ENCODE data around the gene MEOX2.

The MEOX2 gene

DNA sequence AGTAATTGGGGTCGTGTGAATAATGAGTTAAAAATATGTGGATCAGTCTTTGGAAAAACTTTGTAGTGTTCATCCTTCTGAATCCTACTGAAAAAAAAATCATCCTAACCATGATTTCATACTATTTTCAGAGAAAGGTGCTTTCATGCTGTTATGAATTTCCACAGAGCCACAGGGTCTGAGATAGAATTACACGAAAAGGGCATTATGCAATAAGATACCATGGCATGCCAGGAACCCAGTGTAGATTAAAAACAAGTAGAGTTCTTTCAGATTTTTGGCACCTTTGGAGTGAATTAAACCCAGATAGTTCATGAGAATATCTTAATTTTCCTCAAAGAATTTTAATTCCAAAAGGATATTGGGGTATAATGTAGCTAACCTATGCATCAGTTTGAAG is 77.2 kb downstream of the MEOX2 start:
- H3K4me1 Mint-ChIP-seq (ENCODE audit: low read depth) = no peaks in the 10 kb centered on the region
- no peaks in the 10 kb centered on the region for H3K36me3 Mint-ChIP-seq (ENCODE audit: low read depth)
- H3K27me3 Mint-ChIP-seq = no peaks in the 10 kb centered on the region
- H3K4me3 Mint-ChIP-seq = no peak overlapping the region
- no peak overlapping the region for H3K27ac Mint-ChIP-seq
- DNase-seq = no peak
- peaks cover 3% of the 10 kb centered on the region for H3K9me3 Mint-ChIP-seq

DNA sequence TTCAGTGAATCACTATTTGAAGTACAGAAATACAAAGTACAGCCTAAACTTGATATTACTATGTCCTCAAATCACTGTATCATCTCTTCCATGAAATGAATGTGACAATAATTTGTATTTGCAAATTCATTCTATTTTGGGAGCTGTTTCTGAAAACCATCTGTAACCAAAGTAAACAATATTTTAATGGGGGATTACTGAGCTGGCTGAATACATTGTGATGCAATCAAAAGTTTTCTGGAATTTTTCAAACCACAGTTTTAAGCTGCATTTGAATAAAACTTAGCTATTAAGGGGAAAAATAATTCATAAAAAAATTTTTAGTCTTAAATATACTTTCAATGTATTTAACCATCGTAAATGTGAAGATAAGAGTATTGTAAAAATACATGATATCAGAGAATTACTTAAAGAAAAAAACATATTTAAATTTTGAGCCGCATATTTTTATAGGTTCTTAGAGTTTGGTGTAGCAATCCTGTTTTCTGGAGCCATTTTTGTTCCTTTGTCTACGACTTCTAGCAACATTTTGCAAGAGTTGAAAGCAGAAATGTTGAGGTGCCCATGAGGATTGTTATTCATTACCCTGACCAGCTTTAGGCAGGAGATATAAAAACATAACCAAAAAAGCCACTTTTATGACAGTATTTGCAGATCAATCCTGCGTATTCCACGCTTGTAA is 78.8 kb downstream of the MEOX2 start:
- Mint-ChIP-seq H3K27me3 (no peaks in the 10 kb centered on the region), H3K4me3 (no peak overlapping the region), H3K9me3 (peaks cover 7% of the 10 kb centered on the region), H3K27ac (no peak overlapping the region), H3K36me3 (ENCODE audit: low read depth) (no peaks in the 10 kb centered on the region), H3K4me1 (ENCODE audit: low read depth) (no peaks in the 10 kb centered on the region)
- no peak for DNase-seq

DNA sequence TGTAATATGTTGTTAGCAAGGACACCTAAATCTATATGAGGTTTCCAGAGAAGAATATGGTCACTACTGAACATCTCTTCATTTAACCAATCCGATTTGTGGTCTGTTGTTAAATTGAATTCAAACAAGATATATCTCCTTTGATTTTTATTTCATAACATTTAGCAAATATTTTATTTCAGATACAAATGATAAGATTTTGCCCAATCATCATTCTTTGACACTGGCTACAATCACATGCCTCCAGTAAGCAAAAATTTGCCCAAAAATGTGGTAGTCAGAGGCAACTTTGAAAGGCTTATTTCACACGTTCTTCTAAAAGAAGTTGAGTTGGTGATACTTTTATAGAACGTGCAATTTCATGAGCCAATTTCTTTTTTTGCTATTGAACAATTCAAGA is 79.9 kb downstream of the MEOX2 start:
- Mint-ChIP-seq H3K9me3 (peaks cover 7% of the 10 kb centered on the region), H3K4me3 (no peak overlapping the region), H3K4me1 (ENCODE audit: low read depth) (no peaks in the 10 kb centered on the region), H3K36me3 (ENCODE audit: low read depth) (no peaks in the 10 kb centered on the region), H3K27ac (no peak overlapping the region), H3K27me3 (no peaks in the 10 kb centered on the region)
- DNase-seq = no peak

DNA sequence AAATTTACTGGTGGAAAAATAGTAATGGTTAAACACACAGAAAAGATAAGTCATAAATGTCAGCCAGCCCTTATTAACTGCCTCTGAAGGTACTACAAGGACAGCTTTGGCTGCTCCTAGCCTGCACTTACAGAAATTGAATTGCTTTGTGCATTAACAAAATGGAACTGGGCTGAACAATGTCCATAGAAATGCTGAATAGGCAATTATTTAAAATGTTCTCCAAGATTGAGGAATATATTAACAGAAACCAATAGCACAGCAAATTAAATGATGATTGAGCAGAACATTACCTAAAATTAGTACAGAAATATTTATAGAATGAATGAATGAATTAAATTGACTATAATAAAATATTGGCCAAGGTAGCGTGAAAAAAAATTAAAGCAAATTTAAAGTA is 82.3 kb downstream of the MEOX2 start:
- Mint-ChIP-seq H3K27ac (no peak overlapping the region), H3K36me3 (ENCODE audit: low read depth) (no peaks in the 10 kb centered on the region), H3K4me3 (no peak overlapping the region), H3K9me3 (peaks cover 7% of the 10 kb centered on the region), H3K27me3 (no peaks in the 10 kb centered on the region), H3K4me1 (ENCODE audit: low read depth) (no peaks in the 10 kb centered on the region)
- no peak for DNase-seq

DNA sequence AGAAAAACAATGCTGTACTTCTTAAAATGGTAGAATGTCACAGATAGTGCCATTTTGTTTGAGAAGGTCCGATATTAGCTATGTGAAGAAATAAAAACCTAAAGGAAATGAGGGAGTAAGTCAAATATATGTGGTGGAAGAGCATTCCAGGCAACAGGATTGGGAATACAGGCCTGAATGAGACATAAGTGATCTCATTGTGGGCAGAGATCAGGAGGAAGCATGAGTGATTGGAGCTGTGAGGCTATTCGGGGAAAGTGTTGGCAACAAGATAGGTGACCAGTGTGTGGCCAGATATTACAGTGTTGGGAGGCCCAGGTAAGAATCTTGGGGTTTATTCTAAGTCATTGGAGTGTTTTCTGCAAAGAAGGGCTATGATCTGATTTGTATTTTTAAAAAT is 83.4 kb downstream of the MEOX2 start:
- Mint-ChIP-seq H3K9me3 (peaks cover 7% of the 10 kb centered on the region), H3K27me3 (no peaks in the 10 kb centered on the region), H3K36me3 (ENCODE audit: low read depth) (no peaks in the 10 kb centered on the region), H3K4me3 (no peak overlapping the region), H3K4me1 (ENCODE audit: low read depth) (no peaks in the 10 kb centered on the region), H3K27ac (no peak overlapping the region)
- no peak for DNase-seq

DNA sequence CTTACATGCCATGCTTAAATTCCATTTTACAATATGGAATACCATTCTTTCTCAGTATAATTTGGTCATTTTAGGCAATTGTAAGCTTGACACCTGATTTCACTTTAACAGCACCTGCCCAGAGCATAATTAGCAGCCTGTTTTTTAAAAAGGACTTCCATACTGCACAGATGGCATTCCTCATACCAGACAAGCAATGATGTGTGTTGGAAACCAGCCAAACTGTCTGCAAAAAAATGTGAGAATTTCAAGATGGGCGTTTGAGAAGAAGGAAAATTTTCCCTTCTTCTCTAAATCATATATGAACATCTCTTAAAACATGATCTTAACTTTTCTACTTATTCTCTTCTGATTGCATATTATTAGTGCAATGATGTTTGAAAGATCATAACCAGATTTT is 84.2 kb downstream of the MEOX2 start:
- Mint-ChIP-seq H3K27me3 (no peaks in the 10 kb centered on the region), H3K9me3 (peaks cover 7% of the 10 kb centered on the region), H3K4me3 (no peak overlapping the region), H3K36me3 (ENCODE audit: low read depth) (no peaks in the 10 kb centered on the region), H3K27ac (no peak overlapping the region), H3K4me1 (ENCODE audit: low read depth) (no peaks in the 10 kb centered on the region)
- DNase-seq = no peak

DNA sequence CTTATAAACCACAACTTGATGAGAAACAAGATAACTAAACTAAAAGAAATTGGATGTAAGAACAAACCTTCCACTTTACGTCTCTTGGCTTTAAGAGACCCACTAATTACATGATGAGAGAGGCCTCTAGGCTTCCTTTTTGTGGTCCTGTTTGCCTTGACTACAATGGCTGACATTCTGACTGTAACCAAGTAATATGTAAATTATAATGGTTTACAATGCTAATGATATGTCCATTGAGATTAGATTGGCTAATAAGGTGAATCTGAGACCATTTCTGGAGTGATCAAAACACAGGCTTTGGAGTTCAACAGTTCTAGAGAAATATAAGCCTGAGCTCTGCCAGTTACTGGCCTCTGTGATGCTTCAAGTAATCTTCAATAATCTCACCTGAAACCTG is 85.3 kb downstream of the MEOX2 start:
- Mint-ChIP-seq H3K4me3 (no peak overlapping the region), H3K9me3 (peaks cover 4% of the 10 kb centered on the region), H3K36me3 (ENCODE audit: low read depth) (no peaks in the 10 kb centered on the region), H3K27me3 (no peaks in the 10 kb centered on the region), H3K4me1 (ENCODE audit: low read depth) (no peaks in the 10 kb centered on the region), H3K27ac (no peak overlapping the region)
- DNase-seq = no peak

DNA sequence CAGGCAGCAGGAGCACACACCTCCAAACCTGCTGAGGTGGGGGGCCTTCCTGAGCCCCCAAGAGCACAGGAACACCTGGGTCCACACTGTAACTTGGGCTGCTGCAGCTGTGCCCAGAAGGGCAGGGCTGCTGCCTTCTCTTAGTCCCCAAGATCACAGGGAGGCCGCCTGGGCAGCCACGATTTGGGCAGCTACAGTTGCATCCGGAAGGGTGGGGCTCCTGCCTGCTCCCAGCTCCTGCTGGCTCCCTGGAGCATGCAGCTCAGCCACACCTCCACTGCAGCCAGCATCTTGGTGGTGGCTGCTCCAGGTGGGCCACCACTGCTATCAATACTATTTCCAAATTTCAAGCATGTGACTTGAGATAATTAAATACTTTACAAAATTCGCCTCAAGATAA is 86.2 kb downstream of the MEOX2 start:
- Mint-ChIP-seq H3K36me3 (ENCODE audit: low read depth) (no peaks in the 10 kb centered on the region), H3K4me3 (no peak overlapping the region), H3K27me3 (no peaks in the 10 kb centered on the region), H3K27ac (no peak overlapping the region), H3K9me3 (peaks cover 4% of the 10 kb centered on the region), H3K4me1 (ENCODE audit: low read depth) (no peaks in the 10 kb centered on the region)
- DNase-seq = no peak

DNA sequence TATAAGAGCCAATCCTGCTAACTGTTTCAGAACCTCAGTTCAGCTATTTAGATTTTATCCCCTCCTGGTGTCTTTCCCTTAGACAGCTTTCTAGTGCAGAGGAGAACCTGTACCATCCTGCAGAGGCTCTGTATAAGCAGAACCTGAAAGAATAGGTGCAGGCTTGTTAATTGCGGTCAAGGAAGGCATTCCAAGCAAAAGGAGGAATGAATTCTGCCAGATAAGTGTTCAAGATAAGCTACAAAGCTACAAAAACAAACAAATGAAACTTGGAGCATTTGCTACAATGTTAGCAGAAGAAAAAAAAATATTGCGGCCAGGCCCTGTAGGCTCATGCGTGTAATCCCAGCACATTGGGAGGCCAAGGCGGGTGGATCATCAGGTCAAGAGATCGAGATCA is 92.0 kb downstream of the MEOX2 start:
- H3K9me3 Mint-ChIP-seq = peaks cover 7% of the 10 kb centered on the region
- no peaks in the 10 kb centered on the region for H3K27me3 Mint-ChIP-seq
- H3K36me3 Mint-ChIP-seq (ENCODE audit: low read depth) = no peaks in the 10 kb centered on the region
- no peaks in the 10 kb centered on the region for H3K4me1 Mint-ChIP-seq (ENCODE audit: low read depth)
- no peak overlapping the region for H3K27ac Mint-ChIP-seq
- no peak for DNase-seq
- H3K4me3 Mint-ChIP-seq = no peak overlapping the region

DNA sequence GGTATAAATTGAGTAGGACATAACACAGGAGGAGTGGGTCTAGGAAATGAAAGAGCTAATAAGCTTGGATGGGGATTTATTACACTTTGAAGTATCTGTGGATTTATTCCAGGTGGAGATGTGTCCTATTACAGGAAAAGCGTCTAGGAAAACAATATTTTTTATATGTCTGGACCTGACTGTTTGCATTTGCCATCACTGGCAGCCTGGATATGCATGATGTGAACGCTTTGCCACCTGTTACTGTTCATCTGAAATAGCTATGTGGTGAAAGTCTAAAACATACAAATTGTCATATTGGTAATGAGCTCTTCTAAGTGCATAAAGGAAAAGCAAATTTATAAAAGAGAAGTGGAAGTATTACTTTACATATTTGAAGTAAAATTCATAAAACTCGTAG is 93.1 kb downstream of the MEOX2 start:
- H3K4me3 Mint-ChIP-seq = no peak overlapping the region
- H3K4me1 Mint-ChIP-seq (ENCODE audit: low read depth) = no peaks in the 10 kb centered on the region

DNA sequence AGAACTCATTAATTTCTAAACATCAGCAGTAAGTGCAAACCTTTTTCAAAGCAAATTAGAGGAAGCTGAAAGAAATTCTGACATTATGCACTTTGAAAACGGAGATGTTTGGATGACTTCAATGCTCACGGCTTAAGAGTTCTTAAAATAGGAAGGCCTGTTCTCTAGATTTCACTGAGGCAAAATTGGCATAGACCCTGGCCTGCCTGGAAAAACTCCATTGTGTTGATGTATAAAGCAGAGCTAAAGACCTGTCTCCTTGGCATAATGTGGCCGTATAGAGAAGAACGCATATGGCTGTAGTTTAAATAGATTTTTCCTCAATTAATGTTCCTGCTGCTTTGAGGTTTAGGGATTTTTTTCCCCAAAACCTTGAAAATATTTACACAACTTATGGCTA is 100.2 kb downstream of the MEOX2 start:
- no peaks in the 10 kb centered on the region for H3K27me3 Mint-ChIP-seq
- H3K36me3 Mint-ChIP-seq (ENCODE audit: low read depth) = no peaks in the 10 kb centered on the region
- no peak overlapping the region for H3K27ac Mint-ChIP-seq
- H3K4me3 Mint-ChIP-seq = no peak overlapping the region
- H3K9me3 Mint-ChIP-seq = peaks cover 9% of the 10 kb centered on the region
- H3K4me1 Mint-ChIP-seq (ENCODE audit: low read depth) = no peaks in the 10 kb centered on the region
- DNase-seq = no peak

More for the DNA sequence above, 93.1 kb downstream of the MEOX2 start:
- Mint-ChIP-seq H3K27me3 (no peaks in the 10 kb centered on the region), H3K9me3 (peaks cover 7% of the 10 kb centered on the region), H3K27ac (no peak overlapping the region), H3K36me3 (ENCODE audit: low read depth) (no peaks in the 10 kb centered on the region)
- DNase-seq = no peak

DNA sequence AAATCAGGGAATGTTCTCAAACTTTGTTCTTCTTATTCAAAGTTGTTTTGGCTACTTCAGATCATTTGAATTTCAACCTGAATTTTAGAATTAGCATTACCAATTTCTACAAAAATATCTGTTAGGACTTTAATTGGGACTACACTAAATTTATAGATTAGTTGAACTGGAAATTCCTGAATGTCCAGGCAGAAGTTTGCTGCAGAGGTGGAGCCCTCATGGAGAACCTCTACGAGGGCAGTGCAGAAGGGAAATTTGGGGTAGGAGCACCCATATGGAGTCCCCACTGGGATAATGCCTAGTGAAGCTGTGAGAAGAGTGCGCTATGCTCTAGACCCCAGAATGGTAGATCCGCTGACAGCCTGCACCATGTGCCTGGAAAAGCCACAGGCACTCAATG is 101.9 kb downstream of the MEOX2 start:
- Mint-ChIP-seq H3K27ac (no peak overlapping the region), H3K4me3 (no peak overlapping the region), H3K9me3 (peaks cover 6% of the 10 kb centered on the region), H3K36me3 (ENCODE audit: low read depth) (no peaks in the 10 kb centered on the region), H3K27me3 (no peaks in the 10 kb centered on the region), H3K4me1 (ENCODE audit: low read depth) (no peaks in the 10 kb centered on the region)
- DNase-seq = no peak

DNA sequence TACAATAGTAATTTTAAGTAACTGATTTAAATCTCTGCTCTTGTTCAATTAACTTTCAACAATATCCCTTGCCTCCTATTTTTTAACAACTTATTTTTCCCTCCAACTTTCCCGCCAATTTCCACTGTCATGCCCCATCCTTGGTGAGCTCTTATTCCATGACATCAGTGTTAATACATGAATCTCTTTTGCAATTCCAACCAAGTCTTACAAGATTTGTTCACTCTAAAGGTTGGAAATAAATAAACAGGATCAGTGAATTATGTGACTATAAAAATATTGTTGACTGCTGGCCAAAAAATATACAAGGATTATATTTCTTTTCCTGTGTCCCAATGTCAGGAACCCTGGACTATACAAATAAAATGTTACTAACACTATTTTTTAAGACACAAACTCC is 103.7 kb downstream of the MEOX2 start:
- H3K27me3 Mint-ChIP-seq = no peaks in the 10 kb centered on the region
- no peak overlapping the region for H3K4me3 Mint-ChIP-seq
- no peaks in the 10 kb centered on the region for H3K36me3 Mint-ChIP-seq (ENCODE audit: low read depth)
- no peak for DNase-seq
- H3K9me3 Mint-ChIP-seq = peaks cover 6% of the 10 kb centered on the region
- no peaks in the 10 kb centered on the region for H3K4me1 Mint-ChIP-seq (ENCODE audit: low read depth)
- no peak overlapping the region for H3K27ac Mint-ChIP-seq

DNA sequence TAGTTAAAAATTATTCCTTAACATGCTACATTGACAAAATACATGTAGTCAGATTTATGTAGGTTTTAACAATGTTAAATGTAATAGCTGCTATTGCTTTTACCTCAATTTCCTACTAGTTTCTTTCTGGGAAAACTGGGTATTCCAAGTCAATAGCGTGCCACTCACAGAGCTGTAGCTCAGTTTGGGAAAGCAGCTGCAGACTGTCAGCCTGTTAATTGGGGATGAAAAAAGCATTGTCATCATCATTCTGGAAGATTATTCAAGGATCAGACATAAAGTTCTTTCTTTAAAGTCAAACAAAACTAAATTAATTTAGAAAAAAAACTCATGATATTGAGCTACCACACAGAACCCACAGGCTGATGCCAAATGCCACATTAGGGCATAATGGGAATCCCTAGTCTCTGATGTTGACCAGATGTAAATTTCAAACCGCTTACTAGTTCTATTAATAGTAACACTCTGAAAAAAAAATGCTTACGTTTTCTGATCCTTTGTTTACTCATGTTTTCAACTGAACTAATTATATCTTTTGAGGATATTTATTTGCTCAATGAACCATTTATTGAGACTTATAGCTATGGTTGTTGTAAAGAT is 105.0 kb downstream of the MEOX2 start:
- H3K27ac Mint-ChIP-seq = no peak overlapping the region
- no peaks in the 10 kb centered on the region for H3K4me1 Mint-ChIP-seq (ENCODE audit: low read depth)
- H3K4me3 Mint-ChIP-seq = no peak overlapping the region
- no peaks in the 10 kb centered on the region for H3K36me3 Mint-ChIP-seq (ENCODE audit: low read depth)
- H3K27me3 Mint-ChIP-seq = no peaks in the 10 kb centered on the region
- DNase-seq = no peak
- peaks cover 9% of the 10 kb centered on the region for H3K9me3 Mint-ChIP-seq

DNA sequence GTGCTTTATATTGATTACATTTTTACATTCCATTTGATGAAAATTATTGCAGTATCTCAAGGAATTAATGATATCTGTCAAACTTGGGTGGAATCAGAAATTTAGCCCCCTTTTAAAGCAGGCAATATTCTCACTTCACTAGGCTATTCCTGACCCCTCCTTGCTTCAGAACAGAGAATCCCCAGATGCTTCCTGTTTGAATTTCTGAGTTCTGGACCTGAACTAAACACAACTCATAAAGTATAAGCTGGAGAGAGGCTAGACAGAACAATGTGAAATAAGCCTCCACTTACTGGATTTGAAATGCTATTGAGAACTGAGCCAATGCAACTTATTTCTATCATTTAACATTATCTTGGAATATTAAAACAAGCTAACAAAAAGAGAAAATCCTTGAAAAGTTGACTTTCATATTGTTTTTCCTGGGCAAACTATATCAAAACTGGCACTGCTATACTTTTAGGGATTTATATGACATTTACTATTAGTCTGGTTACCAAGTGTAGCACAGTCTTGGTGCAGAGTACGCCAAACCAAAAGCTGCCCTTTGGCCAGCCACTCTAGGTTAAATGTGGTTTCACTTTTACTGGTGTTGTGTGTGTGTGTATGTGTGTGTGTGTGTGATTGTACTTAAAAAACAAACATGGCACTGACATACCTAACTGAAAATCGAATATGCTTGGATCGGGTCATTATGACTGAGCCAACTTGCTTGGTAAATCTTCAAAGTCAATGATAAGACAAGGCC is 105.7 kb downstream of the MEOX2 start:
- no peaks in the 10 kb centered on the region for H3K27me3 Mint-ChIP-seq
- H3K4me3 Mint-ChIP-seq = no peak overlapping the region
- DNase-seq = no peak
- H3K27ac Mint-ChIP-seq = no peak overlapping the region
- peaks cover 9% of the 10 kb centered on the region for H3K9me3 Mint-ChIP-seq
- H3K4me1 Mint-ChIP-seq (ENCODE audit: low read depth) = no peaks in the 10 kb centered on the region
- no peaks in the 10 kb centered on the region for H3K36me3 Mint-ChIP-seq (ENCODE audit: low read depth)
